DMS153 treated with DMSO at 0.1 percent for 48 hours (cell line): Measurements from ENCODE around the gene PRSS23.
A peak's percentile ranks its signal among the peaks of the same experiment; 100 is the strongest.

Experiments
- DNase-seq: peaks from one replicate; lab custom pipeline; 2025; ENCODE audit not compliant: unreplicated experiment; lab: John Stamatoyannopoulos, UW

PRSS23 gene

GRCh38 chr11:86790195-86790725 is 10.1 kb upstream of the PRSS23 start:
- DNase-seq: no peak

GRCh38 chr11:86790867-86791849 is 9.2 kb upstream of the PRSS23 start:
- DNase-seq: no peak

- no peak for DNase-seq
These were observed 8.2 kb upstream of the PRSS23 start for GRCh38 chr11:86792150-86792549.

GRCh38 chr11:86793307-86793706 is 7.0 kb upstream of the PRSS23 start:
- no peak for DNase-seq

GRCh38 chr11:86795511-86795910 is 4.8 kb upstream of the PRSS23 start:
- DNase-seq: no peak

- DNase-seq: no peak
These were observed 4.4 kb upstream of the PRSS23 start for GRCh38 chr11:86795949-86796348.

GRCh38 chr11:86797133-86797532 is 3.2 kb upstream of the PRSS23 start:
- no peak for DNase-seq

- no peak for DNase-seq
These were observed 1.4 kb upstream of the PRSS23 start for GRCh38 chr11:86798988-86799387.

- no peak for DNase-seq
These were observed 664 bp upstream of the PRSS23 start for GRCh38 chr11:86799680-86800075.

GRCh38 chr11:86800960-86801272 is 574 bp downstream of the PRSS23 start:
- DNase-seq: no peak

- no peak for DNase-seq
These were observed 1.0 kb downstream of the PRSS23 start for GRCh38 chr11:86801364-86801763.

GRCh38 chr11:86802146-86802545 is 1.8 kb downstream of the PRSS23 start:
- DNase-seq: no peak

GRCh38 chr11:86802601-86803051 is 2.3 kb downstream of the PRSS23 start:
- DNase-seq: peak; percentile 42

- DNase-seq: no peak
These were observed 3.0 kb downstream of the PRSS23 start for GRCh38 chr11:86803136-86804045.

- no peak for DNase-seq
These were observed 4.6 kb downstream of the PRSS23 start for GRCh38 chr11:86804951-86805350.

GRCh38 chr11:86805873-86806310 is 5.5 kb downstream of the PRSS23 start:
- DNase-seq: no peak

GRCh38 chr11:86806903-86807302 is 6.6 kb downstream of the PRSS23 start:
- DNase-seq: no peak

GRCh38 chr11:86807360-86807759 is 7.0 kb downstream of the PRSS23 start:
- no peak for DNase-seq

GRCh38 chr11:86809561-86809960 is 9.2 kb downstream of the PRSS23 start:
- no peak for DNase-seq

GRCh38 chr11:86810288-86810687 is 9.9 kb downstream of the PRSS23 start:
- no peak for DNase-seq

- no peak for DNase-seq
These were observed 11.4 kb downstream of the PRSS23 start for GRCh38 chr11:86811637-86812321.
